DND-41 (cell line): ENCODE results near the gene PERM1.

Experiments used
- ATAC-seq: fragments of 200-7000 bp; cut with Tn5 transposase; 3 replicates; pipeline ENCODE4 v1.9.1; 2021; ENCODE audit warnings: low read depth; ENCODE audit not compliant: insufficient read depth
- DNase-seq: peaks from one replicate; pipeline ENCODE4 v3.0.0-alpha.2; 2020
- H2AFZ ChIP-seq: 2 replicates; pipeline ENCODE4 v1.6.0; 2012; ENCODE audit warnings: low read depth, low read length
- H3K27ac ChIP-seq: 2 replicates; pipeline ENCODE4 v1.5.1; 2012; ENCODE audit warnings: low read length, inconsistent platforms
- H3K27me3 ChIP-seq: fragments of 200-600 bp; sonication (generic); 2 replicates; pipeline ENCODE4 v1.6.0; 2012; ENCODE audit warnings: low read length, mild to moderate bottlenecking, inconsistent platforms; ENCODE audit not compliant: insufficient read depth, poor library complexity
- H3K36me3 ChIP-seq: 2 replicates; pipeline ENCODE4 v1.5.1; 2012; ENCODE audit warnings: low read length, inconsistent platforms; ENCODE audit not compliant: insufficient read depth
- H3K4me1 ChIP-seq: 2 replicates; pipeline ENCODE4 v1.5.1; 2012; ENCODE audit warnings: mild to moderate bottlenecking, low read length; ENCODE audit not compliant: insufficient read depth
- H3K4me2 ChIP-seq: 2 replicates; pipeline ENCODE4 v1.6.0; 2012; ENCODE audit warnings: mild to moderate bottlenecking, moderate library complexity, low read length, inconsistent platforms; ENCODE audit not compliant: insufficient read depth
- H3K4me3 ChIP-seq, 2 experiments: fragments of 200-600 bp in 1 of 2; shearing (Covaris generic) in 1 of 2; 2 replicates each; pipeline ENCODE4 v1.5.1; 2012 to 2016; ENCODE audit warnings: inconsistent platforms in 2 of 2, low read length in 2 of 2, mild to moderate bottlenecking in 2 of 2, low read depth in 1 of 2, moderate library complexity in 1 of 2
- H3K79me2 ChIP-seq: 2 replicates; pipeline ENCODE4 v1.6.0; 2012; ENCODE audit warnings: low read length, inconsistent platforms; ENCODE audit not compliant: insufficient read depth
- H3K9ac ChIP-seq: 2 replicates; pipeline ENCODE4 v1.6.0; 2012; ENCODE audit warnings: low read depth, mild to moderate bottlenecking, inconsistent platforms, low read length, moderate library complexity
- H3K9me3 ChIP-seq: 2 replicates; pipeline ENCODE4 v1.5.1; 2012; ENCODE audit warnings: low read length, moderate library complexity, mild to moderate bottlenecking, inconsistent platforms; ENCODE audit not compliant: insufficient read depth, severe bottlenecking
- H4K20me1 ChIP-seq: 2 replicates; pipeline ENCODE4 v1.6.0; 2012; ENCODE audit warnings: low read length; ENCODE audit not compliant: insufficient read depth
- CTCF ChIP-seq: IDR thresholded peaks from 2 replicates; pipeline ENCODE4 v1.5.1; 2012; ENCODE audit warnings: borderline replicate concordance, low read length, moderate library complexity, mild to moderate bottlenecking; ENCODE audit not compliant: poor library complexity, severe bottlenecking; ENCODE audit errors: extremely low read depth
- EZH2 ChIP-seq: IDR thresholded peaks from 3 replicates; pipeline ENCODE4 v1.6.1; 2012; ENCODE audit warnings: borderline replicate concordance, low read depth, mild to moderate bottlenecking, moderate library complexity, low read length, inconsistent platforms; ENCODE audit not compliant: severe bottlenecking

Gene PERM1

DNA sequence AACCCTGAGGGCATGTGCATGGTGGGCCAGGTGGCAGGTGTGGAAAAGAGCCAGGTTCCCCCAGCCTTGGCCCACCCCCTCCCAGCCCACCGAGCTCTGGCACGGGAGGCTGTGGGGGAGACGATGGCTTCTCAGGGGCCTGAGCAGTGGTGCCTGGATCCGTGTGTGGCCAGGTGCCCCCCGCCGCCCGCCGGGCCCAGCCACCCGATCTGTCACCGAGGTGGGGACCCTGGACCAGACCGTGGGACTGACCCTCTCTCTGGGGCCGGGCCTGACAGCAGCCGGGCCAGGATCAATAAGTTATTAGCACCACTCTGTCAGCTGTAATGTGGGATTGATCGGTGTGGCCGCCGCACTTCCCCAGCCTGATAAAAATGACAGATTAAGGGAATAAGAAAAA, 44.4 kb downstream of the PERM1 start:
- TF ChIP-seq CTCF (no peak), EZH2 (no peak)
- no peaks in the 10 kb centered on the region for H3K36me3 ChIP-seq
- H3K79me2 ChIP-seq: no peaks in the 10 kb centered on the region
- peaks cover 41% of the 10 kb centered on the region for H3K27me3 ChIP-seq
- no peak overlapping the region for H3K9ac ChIP-seq
- peaks cover 34% of the 10 kb centered on the region for H4K20me1 ChIP-seq
- no peak for ATAC-seq
- no peak for DNase-seq
- H3K4me3 ChIP-seq: no peak overlapping the region
- H3K27ac ChIP-seq: no peak overlapping the region
- H2AFZ ChIP-seq: no peak overlapping the region
- H3K9me3 ChIP-seq: peaks cover 1% of the 10 kb centered on the region
- H3K4me2 ChIP-seq: no peak overlapping the region
- peaks cover 17% of the 10 kb centered on the region for H3K4me1 ChIP-seq

DNA sequence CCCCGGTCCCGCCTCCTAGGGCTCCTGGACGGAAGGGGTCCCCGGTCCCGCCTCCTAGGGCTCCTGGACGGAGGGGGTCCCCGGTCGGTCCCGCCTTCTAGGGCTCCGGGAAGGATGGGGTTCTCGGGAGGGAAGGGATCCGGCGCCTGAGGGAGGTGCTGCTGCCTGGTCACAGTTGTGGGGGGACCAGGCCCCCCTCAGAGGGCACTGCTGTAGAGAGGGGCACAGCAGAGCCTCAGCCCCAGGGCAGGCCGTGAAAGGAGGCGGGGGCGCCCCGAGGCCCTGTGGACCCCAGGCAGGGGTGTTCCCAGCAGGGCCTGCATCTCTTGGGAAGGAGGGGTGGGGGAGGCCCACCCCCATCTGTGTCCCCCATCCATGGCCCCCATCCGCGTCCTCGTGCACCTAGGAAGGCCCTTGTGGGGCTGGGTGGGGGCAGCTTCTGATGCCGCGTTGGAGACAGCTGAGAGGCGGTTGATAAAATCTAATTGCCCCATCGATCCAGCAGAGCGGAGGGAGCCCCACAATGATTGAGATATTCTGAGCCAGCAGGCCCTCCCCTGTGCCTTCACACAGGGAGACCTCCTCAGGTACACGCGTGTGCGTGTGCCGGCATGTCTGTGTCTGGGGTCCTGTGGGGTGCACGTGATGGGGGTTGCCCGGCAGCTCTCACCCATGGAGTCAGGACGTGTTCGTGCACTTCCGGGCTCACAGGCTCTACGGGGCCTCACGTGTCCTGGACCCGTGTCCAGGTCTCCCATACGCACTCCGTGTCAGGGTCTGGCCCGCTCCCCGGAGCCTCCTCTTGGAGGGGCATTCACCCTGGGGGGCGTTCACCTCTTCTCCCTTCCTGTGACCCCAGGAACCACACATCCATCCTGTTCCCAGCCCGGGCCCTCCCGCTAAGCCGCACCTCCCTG, 45.3 kb downstream of the PERM1 start:
- Histone ChIP-seq H3K4me1 (peaks cover 17% of the 10 kb centered on the region), H3K4me2 (no peak overlapping the region), H4K20me1 (peaks cover 36% of the 10 kb centered on the region), H3K9ac (no peak overlapping the region), H2AFZ (no peak overlapping the region), H3K36me3 (no peaks in the 10 kb centered on the region), H3K27ac (no peak overlapping the region), H3K79me2 (no peaks in the 10 kb centered on the region), H3K27me3 (peaks cover 34% of the 10 kb centered on the region), H3K4me3 (no peak overlapping the region), H3K9me3 (peaks cover 1% of the 10 kb centered on the region)
- ATAC-seq (no peak), DNase-seq (no peak)
- no peak for TF ChIP-seq EZH2
- no peak for TF ChIP-seq CTCF

GRCh38 chr1:935751-936231, 46.1 kb downstream of the PERM1 start:
- no peak overlapping the region for H3K4me2 ChIP-seq
- no peak overlapping the region for H2AFZ ChIP-seq
- H3K4me3 ChIP-seq: no peak overlapping the region
- H3K9ac ChIP-seq: no peak overlapping the region
- H3K4me1 ChIP-seq: peaks cover 13% of the 10 kb centered on the region
- TF ChIP-seq CTCF: no peak
- TF ChIP-seq EZH2: no peak
- DNase-seq (no peak), ATAC-seq (no peak)
- H3K27me3 ChIP-seq: peaks cover 32% of the 10 kb centered on the region
- peaks cover 34% of the 10 kb centered on the region for H4K20me1 ChIP-seq
- H3K36me3 ChIP-seq: no peaks in the 10 kb centered on the region
- H3K27ac ChIP-seq: no peak overlapping the region
- no peaks in the 10 kb centered on the region for H3K79me2 ChIP-seq
- H3K9me3 ChIP-seq: peaks cover 1% of the 10 kb centered on the region
